DND-41 (cell line): ENCODE measurements around the gene ADTRP.

Experiments used
- ATAC-seq: fragments of 200-7000 bp; cut with Tn5 transposase; 3 replicates; pipeline ENCODE4 v1.9.1; 2021; ENCODE audit warnings: low read depth; ENCODE audit not compliant: insufficient read depth
- DNase-seq: peaks from one replicate; pipeline ENCODE4 v3.0.0-alpha.2; 2020
- H2AFZ ChIP-seq: 2 replicates; pipeline ENCODE4 v1.6.0; 2012; ENCODE audit warnings: low read depth, low read length
- H3K27ac ChIP-seq: 2 replicates; pipeline ENCODE4 v1.5.1; 2012; ENCODE audit warnings: low read length, inconsistent platforms
- H3K27me3 ChIP-seq: fragments of 200-600 bp; sonication (generic); 2 replicates; pipeline ENCODE4 v1.6.0; 2012; ENCODE audit warnings: low read length, mild to moderate bottlenecking, inconsistent platforms; ENCODE audit not compliant: insufficient read depth, poor library complexity
- H3K36me3 ChIP-seq: 2 replicates; pipeline ENCODE4 v1.5.1; 2012; ENCODE audit warnings: low read length, inconsistent platforms; ENCODE audit not compliant: insufficient read depth
- H3K4me1 ChIP-seq: 2 replicates; pipeline ENCODE4 v1.5.1; 2012; ENCODE audit warnings: mild to moderate bottlenecking, low read length; ENCODE audit not compliant: insufficient read depth
- H3K4me2 ChIP-seq: 2 replicates; pipeline ENCODE4 v1.6.0; 2012; ENCODE audit warnings: mild to moderate bottlenecking, moderate library complexity, low read length, inconsistent platforms; ENCODE audit not compliant: insufficient read depth
- H3K4me3 ChIP-seq, 2 experiments: fragments of 200-600 bp in 1 of 2; shearing (Covaris generic) in 1 of 2; 2 replicates each; pipeline ENCODE4 v1.5.1; 2012 to 2016; ENCODE audit warnings: inconsistent platforms in 2 of 2, low read length in 2 of 2, mild to moderate bottlenecking in 2 of 2, low read depth in 1 of 2, moderate library complexity in 1 of 2
- H3K79me2 ChIP-seq: 2 replicates; pipeline ENCODE4 v1.6.0; 2012; ENCODE audit warnings: low read length, inconsistent platforms; ENCODE audit not compliant: insufficient read depth
- H3K9ac ChIP-seq: 2 replicates; pipeline ENCODE4 v1.6.0; 2012; ENCODE audit warnings: low read depth, mild to moderate bottlenecking, inconsistent platforms, low read length, moderate library complexity
- H3K9me3 ChIP-seq: 2 replicates; pipeline ENCODE4 v1.5.1; 2012; ENCODE audit warnings: low read length, moderate library complexity, mild to moderate bottlenecking, inconsistent platforms; ENCODE audit not compliant: insufficient read depth, severe bottlenecking
- H4K20me1 ChIP-seq: 2 replicates; pipeline ENCODE4 v1.6.0; 2012; ENCODE audit warnings: low read length; ENCODE audit not compliant: insufficient read depth
- CTCF ChIP-seq: IDR thresholded peaks from 2 replicates; pipeline ENCODE4 v1.5.1; 2012; ENCODE audit warnings: borderline replicate concordance, low read length, moderate library complexity, mild to moderate bottlenecking; ENCODE audit not compliant: poor library complexity, severe bottlenecking; ENCODE audit errors: extremely low read depth
- EZH2 ChIP-seq: IDR thresholded peaks from 3 replicates; pipeline ENCODE4 v1.6.1; 2012; ENCODE audit warnings: borderline replicate concordance, low read depth, mild to moderate bottlenecking, moderate library complexity, low read length, inconsistent platforms; ENCODE audit not compliant: severe bottlenecking

The ADTRP gene

GRCh38 chr6:11760015-11760473 is 18.6 kb downstream of the ADTRP start:
- Histone ChIP-seq H2AFZ (no peak overlapping the region), H3K4me1 (no peaks in the 10 kb centered on the region), H3K9ac (no peak overlapping the region), H3K36me3 (no peaks in the 10 kb centered on the region), H3K4me2 (no peak overlapping the region), H3K27ac (no peak overlapping the region), H3K27me3 (no peaks in the 10 kb centered on the region), H3K4me3 (no peak overlapping the region), H3K9me3 (peaks cover 2% of the 10 kb centered on the region), H3K79me2 (no peaks in the 10 kb centered on the region), H4K20me1 (no peaks in the 10 kb centered on the region)
- ATAC-seq (no peak), DNase-seq (no peak)
- no peak for TF ChIP-seq EZH2
- no peak for TF ChIP-seq CTCF

GRCh38 chr6:11758878-11759277 is 19.7 kb downstream of the ADTRP start:
- Histone ChIP-seq H3K27ac (no peak overlapping the region), H3K36me3 (no peaks in the 10 kb centered on the region)
- ATAC-seq: no peak

GRCh38 chr6:11756726-11757125 is 21.9 kb downstream of the ADTRP start:
- Histone ChIP-seq H3K9ac (no peak overlapping the region), H4K20me1 (no peaks in the 10 kb centered on the region), H3K9me3 (peaks cover 2% of the 10 kb centered on the region), H3K4me3 (no peak overlapping the region), H3K4me2 (no peak overlapping the region), H3K27ac (no peak overlapping the region), H3K4me1 (no peaks in the 10 kb centered on the region), H3K36me3 (no peaks in the 10 kb centered on the region), H3K79me2 (no peaks in the 10 kb centered on the region), H2AFZ (no peak overlapping the region), H3K27me3 (no peaks in the 10 kb centered on the region)
- ATAC-seq (no peak), DNase-seq (no peak)
- TF ChIP-seq EZH2: no peak
- no peak for TF ChIP-seq CTCF

More at GRCh38 chr6:11758878-11759277, 19.7 kb downstream of the ADTRP start:
- Histone ChIP-seq H3K4me2 (no peak overlapping the region), H3K9ac (no peak overlapping the region), H4K20me1 (no peaks in the 10 kb centered on the region), H2AFZ (no peak overlapping the region; the same call in 1 of the 2 replicates), H3K4me1 (no peaks in the 10 kb centered on the region), H3K79me2 (no peaks in the 10 kb centered on the region), H3K4me3 (no peak overlapping the region), H3K27me3 (no peaks in the 10 kb centered on the region), H3K9me3 (peaks cover 2% of the 10 kb centered on the region)
- TF ChIP-seq CTCF (no peak), EZH2 (no peak)
- DNase-seq: no peak

GRCh38 chr6:11756292-11756691 is 22.3 kb downstream of the ADTRP start:
- Histone ChIP-seq H3K9me3 (peaks cover 2% of the 10 kb centered on the region), H3K4me3 (no peak overlapping the region), H3K4me1 (no peaks in the 10 kb centered on the region), H2AFZ (no peak overlapping the region), H3K79me2 (no peaks in the 10 kb centered on the region), H3K27me3 (no peaks in the 10 kb centered on the region), H4K20me1 (no peaks in the 10 kb centered on the region), H3K27ac (no peak overlapping the region), H3K36me3 (no peaks in the 10 kb centered on the region), H3K9ac (no peak overlapping the region), H3K4me2 (no peak overlapping the region)
- TF ChIP-seq EZH2 (no peak), CTCF (no peak)
- DNase-seq (no peak), ATAC-seq (no peak)
